Lung (tissue), 16 donors: ENCODE data around the gene NPHS1. TPM values are rescaled to one million over a fixed set of nuclear protein-coding genes. Genes with fewer than 3 reads are reported as not detected.

Experiments
- ATAC-seq: fragments of 200-7000 bp; cut with Tn5 transposase; one replicate; pipeline ENCODE4 v1.9.1; 2020; ENCODE audit warnings: moderate number of reproducible peaks; ENCODE audit not compliant: insufficient read depth, low FRiP score
- DNase-seq, 3 donors: peaks; one replicate each; pipeline ENCODE4 v3.0.0-alpha.2; 2013 to 2017
- H3K27ac ChIP-seq, 2 donors: one replicate each; pipeline ENCODE4 v1.5.1; 2013; ENCODE audit warnings: mild to moderate bottlenecking in 2 of 2, moderate library complexity in 2 of 2, control low read depth in 1 of 2, inconsistent platforms in 1 of 2, low read depth in 1 of 2, low read length in 1 of 2
- H3K27me3 ChIP-seq, 3 donors: one replicate each; pipeline ENCODE4 v1.5.1; 2013; ENCODE audit warnings: low read length in 2 of 3; ENCODE audit not compliant: control insufficient read depth in 3 of 3, insufficient read depth in 3 of 3
- H3K36me3 ChIP-seq, 4 donors: one replicate each; pipeline ENCODE4 v1.5.1; 2013; ENCODE audit warnings: low read length in 4 of 4, mild to moderate bottlenecking in 1 of 4, moderate library complexity in 1 of 4; ENCODE audit not compliant: control insufficient read depth in 4 of 4, insufficient read depth in 4 of 4
- H3K4me1 ChIP-seq, 5 donors: one replicate each; pipeline ENCODE4 v1.5.1; 2013; ENCODE audit warnings: low read length in 5 of 5, mild to moderate bottlenecking in 2 of 5, moderate library complexity in 1 of 5; ENCODE audit not compliant: control insufficient read depth in 5 of 5, insufficient read depth in 5 of 5
- H3K4me3 ChIP-seq: one replicate; pipeline ENCODE4 v1.5.1; 2013; ENCODE audit warnings: mild to moderate bottlenecking, control low read depth, moderate library complexity
- H3K9ac ChIP-seq, 2 donors: one replicate each; pipeline ENCODE4 v1.5.1; 2013; ENCODE audit warnings: low read length in 2 of 2, control low read depth in 1 of 2; ENCODE audit not compliant: insufficient read depth in 1 of 2
- H3K9me3 ChIP-seq, 4 donors: one replicate each; pipeline ENCODE4 v1.5.1; 2013; ENCODE audit warnings: low read length in 3 of 4, mild to moderate bottlenecking in 1 of 4, moderate library complexity in 1 of 4; ENCODE audit not compliant: control insufficient read depth in 4 of 4, insufficient read depth in 3 of 4
- WGBS, 2 donors: extraction: QIAGEN DNeasy Blood & Tissue Kit; methylation state at CpG; one replicate each; pipeline ENCODE4 v1.1.7; 2013; 5-methylcytosine and 5-hydroxymethylcytosine counted together
- long read RNA-seq, 5 donors: transcript quantifications; one replicate each; lab custom pipeline, GENCODE V29; 2026
- polyA plus RNA-seq, 2 donors: library from polyadenylated mRNA; stranded (reverse); fragments of 200-250 nt; gene quantifications; one replicate each; pipeline ENCODE4 v1.2.1, GENCODE V29; 2013
- total RNA-seq, 2 donors: library from RNA; depleted of rRNA in 1 of 2; stranded (reverse); fragments of >200 nt in 1 of 2; gene quantifications; one replicate each; pipeline ENCODE4 v1.2.1, GENCODE V29; 2014 to 2021
- TF ChIP-seq, protein P1 (sequence below): IDR thresholded peaks from 2 replicates; pipeline ENCODE4 v1.5.1; 2012; ENCODE audit warnings: mild to moderate bottlenecking; ENCODE audit errors: control extremely low read depth, extremely low read depth
- donor health status: control.
- donor health status: control.
- donor health status: Bipolar disorder and iron deficiency.
- donor health status: healthy.
- donor health status: DM: yes; HTN: yes; CAD: no.

NPHS1 gene, protein sequence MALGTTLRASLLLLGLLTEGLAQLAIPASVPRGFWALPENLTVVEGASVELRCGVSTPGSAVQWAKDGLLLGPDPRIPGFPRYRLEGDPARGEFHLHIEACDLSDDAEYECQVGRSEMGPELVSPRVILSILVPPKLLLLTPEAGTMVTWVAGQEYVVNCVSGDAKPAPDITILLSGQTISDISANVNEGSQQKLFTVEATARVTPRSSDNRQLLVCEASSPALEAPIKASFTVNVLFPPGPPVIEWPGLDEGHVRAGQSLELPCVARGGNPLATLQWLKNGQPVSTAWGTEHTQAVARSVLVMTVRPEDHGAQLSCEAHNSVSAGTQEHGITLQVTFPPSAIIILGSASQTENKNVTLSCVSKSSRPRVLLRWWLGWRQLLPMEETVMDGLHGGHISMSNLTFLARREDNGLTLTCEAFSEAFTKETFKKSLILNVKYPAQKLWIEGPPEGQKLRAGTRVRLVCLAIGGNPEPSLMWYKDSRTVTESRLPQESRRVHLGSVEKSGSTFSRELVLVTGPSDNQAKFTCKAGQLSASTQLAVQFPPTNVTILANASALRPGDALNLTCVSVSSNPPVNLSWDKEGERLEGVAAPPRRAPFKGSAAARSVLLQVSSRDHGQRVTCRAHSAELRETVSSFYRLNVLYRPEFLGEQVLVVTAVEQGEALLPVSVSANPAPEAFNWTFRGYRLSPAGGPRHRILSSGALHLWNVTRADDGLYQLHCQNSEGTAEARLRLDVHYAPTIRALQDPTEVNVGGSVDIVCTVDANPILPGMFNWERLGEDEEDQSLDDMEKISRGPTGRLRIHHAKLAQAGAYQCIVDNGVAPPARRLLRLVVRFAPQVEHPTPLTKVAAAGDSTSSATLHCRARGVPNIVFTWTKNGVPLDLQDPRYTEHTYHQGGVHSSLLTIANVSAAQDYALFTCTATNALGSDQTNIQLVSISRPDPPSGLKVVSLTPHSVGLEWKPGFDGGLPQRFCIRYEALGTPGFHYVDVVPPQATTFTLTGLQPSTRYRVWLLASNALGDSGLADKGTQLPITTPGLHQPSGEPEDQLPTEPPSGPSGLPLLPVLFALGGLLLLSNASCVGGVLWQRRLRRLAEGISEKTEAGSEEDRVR (N-terminal part only)
- total RNA-seq = under 1 TPM in 1 of 2 donors, not detected in 1; 0.23 TPM
- under 1 TPM in 1 of 2 donors, not detected in 1; 0.02 TPM for polyA plus RNA-seq
- long read RNA-seq, donor 1 = 0 reads
- long read RNA-seq, donor 2 = 0 reads
- long read RNA-seq, donor 3 = 0 reads
- long read RNA-seq, donor 4, partial matches to known transcripts = 0 of 5 reads
- long read RNA-seq, donor 4, other reads (novel, unspliced or antisense) = 5 of 5 reads
- long read RNA-seq, donor 5 = 0 reads

- no peak within 1 kb of the TSS for H3K9ac ChIP-seq
- H3K36me3 ChIP-seq = no peaks in the 10 kb centered on the region
- no peak within 1 kb of the TSS for H3K4me3 ChIP-seq
- 62 to 78% methylated on average over 9 of the region's 9 CpGs for WGBS, 2 donors
- H3K27me3 ChIP-seq = peaks cover 6 to 17% (median 16%) of the 10 kb centered on the region in 3 donors
- no peaks in the 10 kb centered on the region for H3K9me3 ChIP-seq
- no peak within 1 kb of the TSS for H3K27ac ChIP-seq
- H3K4me1 ChIP-seq = peaks cover 0 to 12% (median 8%) of the 10 kb centered on the region in 5 donors
- ATAC-seq (no peak), DNase-seq (no peak)
- TF ChIP-seq, protein P1, sequence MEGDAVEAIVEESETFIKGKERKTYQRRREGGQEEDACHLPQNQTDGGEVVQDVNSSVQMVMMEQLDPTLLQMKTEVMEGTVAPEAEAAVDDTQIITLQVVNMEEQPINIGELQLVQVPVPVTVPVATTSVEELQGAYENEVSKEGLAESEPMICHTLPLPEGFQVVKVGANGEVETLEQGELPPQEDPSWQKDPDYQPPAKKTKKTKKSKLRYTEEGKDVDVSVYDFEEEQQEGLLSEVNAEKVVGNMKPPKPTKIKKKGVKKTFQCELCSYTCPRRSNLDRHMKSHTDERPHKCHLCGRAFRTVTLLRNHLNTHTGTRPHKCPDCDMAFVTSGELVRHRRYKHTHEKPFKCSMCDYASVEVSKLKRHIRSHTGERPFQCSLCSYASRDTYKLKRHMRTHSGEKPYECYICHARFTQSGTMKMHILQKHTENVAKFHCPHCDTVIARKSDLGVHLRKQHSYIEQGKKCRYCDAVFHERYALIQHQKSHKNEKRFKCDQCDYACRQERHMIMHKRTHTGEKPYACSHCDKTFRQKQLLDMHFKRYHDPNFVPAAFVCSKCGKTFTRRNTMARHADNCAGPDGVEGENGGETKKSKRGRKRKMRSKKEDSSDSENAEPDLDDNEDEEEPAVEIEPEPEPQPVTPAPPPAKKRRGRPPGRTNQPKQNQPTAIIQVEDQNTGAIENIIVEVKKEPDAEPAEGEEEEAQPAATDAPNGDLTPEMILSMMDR = no peak
Measured at GRCh38 chr19:35852029-35852780, at the start of gene NPHS1. Gene NPHS1 (minus strand): TSS chr19:35852504. CDS start chr19:35851837, 667 bp downstream.

GRCh38 chr19:35901055-35901644 is 48.8 kb upstream of the NPHS1 start:
- Histone ChIP-seq H3K9me3 (no peaks in the 10 kb centered on the region), H3K4me1 (peaks cover 0 to 18% (median 0%) of the 10 kb centered on the region in 5 donors), H3K9ac (no peak overlapping the region), H3K27ac (peak overlapping the region in 1 of 2 donors; percentile 85), H3K27me3 (no peaks in the 10 kb centered on the region), H3K36me3 (peaks cover 0 to 12% (median under 1%) of the 10 kb centered on the region in 4 donors), H3K4me3 (no peak overlapping the region)
- TF ChIP-seq, protein P1 = no peak
- WGBS, 2 donors = 68 to 75% methylated on average over 2 of the region's 2 CpGs
- DNase-seq (no peak), ATAC-seq (no peak)
